Peyer's patch (tissue), 4 donors: ENCODE results near the gene PRKCA.

Source experiments
- CTCF ChIP-seq, 6 experiments: fragments of 450-650 bp in 4 of 6; fragments of 200-600 bp in 2 of 6; sonication (generic) in 1 of 6; IDR thresholded peaks; one replicate each; pipeline ENCODE4 v1.5.1; 2017 to 2019; ENCODE audit warnings: antibody characterized with exemption in 6 of 6, mild to moderate bottlenecking in 3 of 6, moderate library complexity in 1 of 6
- POLR2A ChIP-seq, 2 donors: fragments of 450-650 bp; IDR thresholded peaks; one replicate each; pipeline ENCODE4 v1.5.1; 2017; ENCODE audit warnings: antibody characterized with exemption in 2 of 2, mild to moderate bottlenecking in 2 of 2, moderate library complexity in 2 of 2

DNA sequence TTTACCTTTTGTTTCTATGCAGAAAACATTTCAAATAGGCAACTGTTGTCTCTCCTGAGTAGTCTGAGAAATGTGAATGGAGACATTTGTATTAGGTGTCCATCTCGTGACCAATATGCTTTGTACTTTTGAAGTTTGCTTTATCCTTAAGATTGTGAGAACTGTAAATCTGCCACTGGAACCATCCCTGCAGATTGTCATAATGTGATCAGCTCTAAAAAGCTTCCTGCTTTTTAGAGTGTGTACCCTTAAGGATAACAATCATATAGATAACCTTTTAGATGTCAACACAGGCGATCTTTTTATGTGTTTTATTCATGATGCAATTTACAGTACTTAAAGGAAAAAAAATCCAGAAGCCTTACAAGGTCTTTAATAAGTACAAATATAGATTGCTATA, 63.5 kb downstream of the PRKCA start:
- TF ChIP-seq CTCF (IDR thresholded peaks at IDR 0.05) (no peak), POLR2A (IDR thresholded peaks at IDR 0.05) (no peak)
